ENCODE data around the gene NR1H2. TPM values are rescaled to one million over a fixed set of nuclear protein-coding genes. Genes with fewer than 3 reads are reported as not detected.
A peak's percentile ranks its signal among the peaks of the same experiment; 100 is the strongest.

The NR1H2 gene
- total RNA-seq, 2 donors from 2014 or later = 84.5 to 91.9 TPM

GRCh38 chr19:50377517-50377916, 1.3 kb downstream of the NR1H2 start:
- no peak for ATAC-seq
- Mint-ChIP-seq H3K4me3 (peak overlapping the region; percentile 97), H3K27ac (peak overlapping the region; percentile 92 to 97), H3K4me1 (ENCODE audit: low read depth in 2 of 2) (peaks cover 20 to 24% of the 10 kb centered on the region in 2 donors), H3K27me3 (no peaks in the 10 kb centered on the region), H3K36me3 (peaks cover 12% of the 10 kb centered on the region), H3K9me3 (no peaks in the 10 kb centered on the region)
- DNase-seq (ENCODE audit: low spot score) = no peak

DNA sequence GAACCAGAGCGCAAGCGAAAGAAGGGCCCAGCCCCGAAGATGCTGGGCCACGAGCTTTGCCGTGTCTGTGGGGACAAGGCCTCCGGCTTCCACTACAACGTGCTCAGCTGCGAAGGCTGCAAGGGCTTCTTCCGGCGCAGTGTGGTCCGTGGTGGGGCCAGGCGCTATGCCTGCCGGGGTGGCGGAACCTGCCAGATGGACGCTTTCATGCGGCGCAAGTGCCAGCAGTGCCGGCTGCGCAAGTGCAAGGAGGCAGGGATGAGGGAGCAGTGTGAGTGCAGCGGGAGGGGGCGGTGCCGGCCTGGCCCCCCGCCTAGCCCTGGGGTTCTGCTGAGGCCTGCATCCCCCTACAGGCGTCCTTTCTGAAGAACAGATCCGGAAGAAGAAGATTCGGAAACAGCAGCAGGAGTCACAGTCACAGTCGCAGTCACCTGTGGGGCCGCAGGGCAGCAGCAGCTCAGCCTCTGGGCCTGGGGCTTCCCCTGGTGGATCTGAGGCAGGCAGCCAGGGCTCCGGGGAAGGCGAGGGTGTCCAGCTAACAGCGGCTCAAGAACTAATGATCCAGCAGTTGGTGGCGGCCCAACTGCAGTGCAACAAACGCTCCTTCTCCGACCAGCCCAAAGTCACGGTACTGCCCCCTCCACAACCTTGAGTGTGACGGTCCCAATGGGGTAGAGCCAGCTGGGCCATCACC, 2.1 kb downstream of the NR1H2 start:
- Mint-ChIP-seq H3K27ac (no peak overlapping the region), H3K9me3 (no peaks in the 10 kb centered on the region), H3K4me3 (peak overlapping the region; percentile 97), H3K27me3 (no peaks in the 10 kb centered on the region), H3K36me3 (peaks cover 12% of the 10 kb centered on the region), H3K4me1 (ENCODE audit: low read depth in 2 of 2) (peaks cover 23 to 28% of the 10 kb centered on the region in 2 donors)
- ATAC-seq (no peak), DNase-seq (ENCODE audit: low spot score) (no peak)

DNA sequence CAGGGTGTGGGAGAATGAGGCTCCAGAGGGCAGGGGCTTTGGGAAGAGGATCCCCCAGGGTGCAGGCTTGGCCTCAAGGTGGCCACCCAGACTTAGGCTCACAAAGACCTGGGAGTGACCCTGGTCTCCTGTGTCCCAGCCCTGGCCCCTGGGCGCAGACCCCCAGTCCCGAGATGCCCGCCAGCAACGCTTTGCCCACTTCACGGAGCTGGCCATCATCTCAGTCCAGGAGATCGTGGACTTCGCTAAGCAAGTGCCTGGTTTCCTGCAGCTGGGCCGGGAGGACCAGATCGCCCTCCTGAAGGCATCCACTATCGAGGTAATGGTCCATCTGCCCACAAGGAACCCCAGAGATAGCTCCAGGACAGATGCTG, 2.6 kb downstream of the NR1H2 start:
- Mint-ChIP-seq H3K4me1 (ENCODE audit: low read depth in 2 of 2) (peaks cover 29 to 33% of the 10 kb centered on the region in 2 donors), H3K36me3 (peaks cover 12% of the 10 kb centered on the region), H3K27me3 (no peaks in the 10 kb centered on the region), H3K9me3 (no peaks in the 10 kb centered on the region), H3K4me3 (no peak overlapping the region), H3K27ac (no peak overlapping the region)
- ATAC-seq (no peak), DNase-seq (ENCODE audit: low spot score) (no peak)

GRCh38 chr19:50379602-50380001, 3.3 kb downstream of the NR1H2 start:
- DNase-seq (ENCODE audit: low spot score) (no peak), ATAC-seq (no peak)
- Mint-ChIP-seq H3K9me3 (no peaks in the 10 kb centered on the region), H3K27me3 (no peaks in the 10 kb centered on the region), H3K4me1 (ENCODE audit: low read depth in 2 of 2) (peaks cover 35 to 37% of the 10 kb centered on the region in 2 donors), H3K4me3 (no peak overlapping the region), H3K36me3 (peaks cover 13% of the 10 kb centered on the region), H3K27ac (no peak overlapping the region)

GRCh38 chr19:50380137-50380536, 3.9 kb downstream of the NR1H2 start:
- Mint-ChIP-seq H3K9me3 (no peaks in the 10 kb centered on the region), H3K27ac (no peak overlapping the region), H3K36me3 (peaks cover 18% of the 10 kb centered on the region), H3K4me3 (no peak overlapping the region), H3K27me3 (no peaks in the 10 kb centered on the region), H3K4me1 (ENCODE audit: low read depth in 2 of 2) (peaks cover 40 to 42% of the 10 kb centered on the region in 2 donors)
- DNase-seq (ENCODE audit: low spot score) (no peak), ATAC-seq (no peak)

DNA sequence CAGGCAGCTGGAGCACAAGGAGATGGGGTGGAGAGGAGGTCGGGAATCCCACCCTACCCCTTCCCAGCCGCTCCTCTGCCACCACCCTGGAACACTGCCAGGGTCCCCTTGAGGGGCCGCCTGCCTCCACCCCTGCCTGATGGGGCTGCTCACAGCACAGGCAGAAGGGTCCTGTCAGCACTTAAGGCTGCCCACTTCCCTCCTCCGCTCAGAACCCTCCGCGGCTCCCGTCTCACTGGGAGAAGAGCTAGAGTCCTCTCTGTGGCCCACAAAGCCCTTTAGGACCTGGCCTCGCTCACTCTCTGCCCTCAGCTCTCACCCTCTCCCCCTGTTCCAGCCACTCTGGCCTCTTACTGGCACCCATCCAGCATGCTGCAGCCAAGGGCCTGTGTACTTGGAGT, 4.5 kb downstream of the NR1H2 start:
- Mint-ChIP-seq H3K4me1 (ENCODE audit: low read depth in 2 of 2) (peaks cover 42 to 45% of the 10 kb centered on the region in 2 donors), H3K36me3 (peaks cover 19% of the 10 kb centered on the region), H3K4me3 (no peak overlapping the region), H3K27ac (no peak overlapping the region), H3K27me3 (no peaks in the 10 kb centered on the region), H3K9me3 (no peaks in the 10 kb centered on the region)
- DNase-seq (ENCODE audit: low spot score) (no peak), ATAC-seq (no peak)

GRCh38 chr19:50381881-50382729, 5.8 kb downstream of the NR1H2 start:
- DNase-seq (ENCODE audit: low spot score) = no peak
- H3K27me3 Mint-ChIP-seq = no peaks in the 10 kb centered on the region
- no peaks in the 10 kb centered on the region for H3K9me3 Mint-ChIP-seq
- H3K27ac Mint-ChIP-seq = no peak overlapping the region
- H3K4me3 Mint-ChIP-seq = no peak overlapping the region
- peaks cover 19% of the 10 kb centered on the region for H3K36me3 Mint-ChIP-seq
- ATAC-seq = no peak
- H3K4me1 Mint-ChIP-seq (ENCODE audit: low read depth in 2 of 2) = peaks cover 37 to 38% of the 10 kb centered on the region in 2 donors

GRCh38 chr19:50383001-50383851, 7.0 kb downstream of the NR1H2 start:
- Mint-ChIP-seq H3K36me3 (peaks cover 19% of the 10 kb centered on the region), H3K27me3 (no peaks in the 10 kb centered on the region), H3K4me3 (peak overlapping the region; percentile 90), H3K9me3 (no peaks in the 10 kb centered on the region), H3K27ac (peak overlapping the region; percentile 76 to 87), H3K4me1 (ENCODE audit: low read depth in 2 of 2) (peaks cover 38 to 41% of the 10 kb centered on the region in 2 donors)
- no peak for DNase-seq (ENCODE audit: low spot score)
- no peak for ATAC-seq

DNA sequence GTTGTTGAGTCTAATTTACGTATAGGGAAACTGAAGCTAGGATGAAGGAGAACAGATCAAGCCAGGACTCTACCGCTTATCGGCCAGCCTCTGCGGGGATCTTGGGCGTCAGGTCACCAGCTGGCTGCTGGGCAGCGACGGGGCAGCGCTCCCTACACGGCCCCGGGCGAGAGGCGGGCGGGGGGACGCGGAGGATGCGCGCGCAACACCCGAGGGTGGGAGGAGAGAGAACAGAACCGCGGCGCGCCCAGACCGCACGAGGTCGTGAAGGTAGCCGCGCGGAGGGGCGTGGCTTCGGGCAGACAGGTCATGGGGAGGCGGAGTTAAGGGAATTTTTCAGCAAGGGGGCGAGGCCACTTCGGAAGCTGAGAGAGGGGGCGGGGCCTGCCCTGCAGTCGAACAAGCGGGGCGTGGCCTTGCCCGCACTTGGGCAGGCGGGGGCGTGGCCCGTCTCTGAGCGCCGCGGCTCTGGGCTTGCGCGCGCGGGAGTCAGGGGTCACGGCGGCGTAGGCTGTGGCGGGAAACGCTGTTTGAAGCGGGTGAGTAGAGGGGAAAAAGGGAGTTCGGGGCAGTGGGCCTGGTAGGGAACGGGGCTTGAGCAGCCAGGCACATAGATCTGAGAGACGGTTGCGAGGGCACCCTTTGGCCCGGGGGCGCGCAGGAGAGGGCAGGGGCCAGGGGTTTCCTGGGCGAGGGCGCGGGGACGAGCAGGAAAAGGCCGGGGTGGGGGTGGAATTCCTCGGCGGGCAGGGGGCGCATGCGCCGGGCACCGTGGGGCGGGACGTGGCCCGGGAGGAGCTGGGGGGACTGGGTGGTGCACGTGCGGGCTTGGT, 7.8 kb downstream of the NR1H2 start, which contains the start of gene POLD1:
Gene POLD1 (plus strand): TSS at position 496 of the 833 bp plus-strand sequence. CDS start 14,505 bp downstream, outside the sequence.
- ATAC-seq (peak; percentile 94 to 95), DNase-seq (ENCODE audit: low spot score) (peak; percentile 99)
- H3K4me3 Mint-ChIP-seq = peak within 1 kb of the TSS; percentile 90
- no peaks in the 10 kb centered on the region for H3K9me3 Mint-ChIP-seq
- peaks cover 17% of the 10 kb centered on the region for H3K36me3 Mint-ChIP-seq
- no peaks in the 10 kb centered on the region for H3K27me3 Mint-ChIP-seq
- H3K4me1 Mint-ChIP-seq (ENCODE audit: low read depth in 2 of 2) = peaks cover 35 to 39% of the 10 kb centered on the region in 2 donors
- peak within 1 kb of the TSS; percentile 76 to 87 for H3K27ac Mint-ChIP-seq

DNA sequence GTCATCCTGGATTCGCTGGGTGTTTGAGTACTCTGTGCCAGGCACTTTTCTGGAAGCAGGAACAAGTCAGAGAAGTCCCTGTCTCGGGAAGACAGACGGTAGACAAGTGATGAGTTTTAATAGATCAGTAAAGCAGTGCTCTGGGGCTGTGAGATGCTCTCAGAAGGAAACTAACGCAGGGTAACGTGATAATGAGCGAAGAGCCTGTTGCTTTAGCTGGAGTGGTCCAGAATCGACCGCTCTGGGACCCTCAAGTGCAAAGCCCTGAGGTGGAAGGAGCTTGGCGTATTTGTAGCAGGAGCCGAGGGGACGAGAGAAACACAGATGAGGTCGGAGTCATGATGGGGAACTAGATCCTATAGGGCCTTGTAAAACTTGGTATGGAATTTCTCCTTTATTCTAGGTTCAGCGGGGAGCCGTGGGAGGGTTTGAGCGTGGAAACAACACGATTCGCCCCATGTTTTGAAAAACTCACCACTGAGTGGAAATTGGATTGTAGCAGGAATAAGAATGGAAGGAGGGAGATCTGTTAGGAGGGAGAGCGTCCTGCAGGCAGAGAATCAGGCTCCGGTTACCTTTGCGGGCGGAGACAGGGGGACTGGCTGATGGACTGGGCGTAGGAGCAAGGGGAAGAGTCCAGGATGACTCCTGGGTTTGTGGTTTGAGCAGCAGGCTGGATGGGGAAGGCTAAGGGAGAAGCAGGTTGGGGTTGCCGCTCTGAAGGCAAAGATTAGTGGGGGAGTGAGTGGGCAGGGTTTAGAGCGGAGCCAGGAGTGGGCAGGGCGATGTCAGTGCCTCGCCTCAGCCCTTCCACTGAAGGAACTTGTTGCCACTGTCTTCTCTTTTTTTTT, 8.7 kb downstream of the NR1H2 start:
- peak overlapping the region; percentile 90 for H3K4me3 Mint-ChIP-seq
- no peak for ATAC-seq
- no peak for DNase-seq (ENCODE audit: low spot score)
- H3K27me3 Mint-ChIP-seq = no peaks in the 10 kb centered on the region
- no peaks in the 10 kb centered on the region for H3K9me3 Mint-ChIP-seq
- H3K27ac Mint-ChIP-seq = peak overlapping the region; percentile 76 to 87
- peaks cover 8% of the 10 kb centered on the region for H3K36me3 Mint-ChIP-seq
- H3K4me1 Mint-ChIP-seq (ENCODE audit: low read depth in 2 of 2) = peaks cover 32 to 34% of the 10 kb centered on the region in 2 donors

- Mint-ChIP-seq H3K36me3 (peaks cover 7% of the 10 kb centered on the region), H3K27me3 (no peaks in the 10 kb centered on the region)
Measured at GRCh38 chr19:50387176-50387867, 11.1 kb downstream of the NR1H2 start.

GRCh38 chr19:50387868-50388245, 11.6 kb downstream of the NR1H2 start:
- H3K4me3 Mint-ChIP-seq = peak overlapping the region; percentile 69
- no peaks in the 10 kb centered on the region for H3K9me3 Mint-ChIP-seq
- peak overlapping the region; percentile 34 to 50 for H3K27ac Mint-ChIP-seq
- H3K27me3 Mint-ChIP-seq = no peaks in the 10 kb centered on the region
- H3K4me1 Mint-ChIP-seq (ENCODE audit: low read depth in 2 of 2) = peaks cover 30 to 34% of the 10 kb centered on the region in 2 donors
- ATAC-seq (no peak), DNase-seq (ENCODE audit: low spot score) (no peak)
- peaks cover 7% of the 10 kb centered on the region for H3K36me3 Mint-ChIP-seq

More at GRCh38 chr19:50387176-50387867, 11.1 kb downstream of the NR1H2 start:
- H3K4me1 Mint-ChIP-seq (ENCODE audit: low read depth in 2 of 2) = peaks cover 30 to 34% of the 10 kb centered on the region in 2 donors
- DNase-seq (ENCODE audit: low spot score) (no peak), ATAC-seq (no peak)
- H3K27ac Mint-ChIP-seq = peak overlapping the region; percentile 34 to 50
- peak overlapping the region; percentile 69 for H3K4me3 Mint-ChIP-seq
- no peaks in the 10 kb centered on the region for H3K9me3 Mint-ChIP-seq
